ENCODE data around the gene ADAM23. TPM values are rescaled to one million over a fixed set of nuclear protein-coding genes. Genes with fewer than 3 reads are reported as not detected.

The ADAM23 gene
- total RNA-seq, 1 donor from 2014 or later = 0.10 TPM

DNA sequence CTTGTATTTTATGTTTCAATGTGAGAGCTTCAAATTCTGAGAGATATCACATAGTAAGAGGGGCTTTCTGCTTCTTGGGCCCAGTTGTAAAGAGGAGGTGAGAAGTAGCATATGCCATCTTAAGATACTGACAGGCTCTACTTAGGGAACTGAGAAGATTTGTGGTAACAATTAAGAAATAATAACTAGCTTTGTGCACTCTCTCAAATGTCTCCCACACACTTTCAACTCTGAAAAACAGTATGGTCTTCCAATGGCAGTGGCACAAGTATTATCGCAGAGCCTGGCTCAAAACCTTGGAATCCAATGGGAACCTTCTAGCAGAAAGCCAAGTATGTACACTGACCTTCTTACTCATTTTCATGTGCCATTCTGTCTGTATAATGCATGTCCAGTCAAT, 118.6 kb downstream of the ADAM23 start:
- intact Hi-C loops (cut with micrococcal nuclease) = no loop called here

GRCh38 chr2:206562375-206562774, 119.0 kb downstream of the ADAM23 start:
- intact Hi-C loops (cut with micrococcal nuclease) = no loop called here

DNA sequence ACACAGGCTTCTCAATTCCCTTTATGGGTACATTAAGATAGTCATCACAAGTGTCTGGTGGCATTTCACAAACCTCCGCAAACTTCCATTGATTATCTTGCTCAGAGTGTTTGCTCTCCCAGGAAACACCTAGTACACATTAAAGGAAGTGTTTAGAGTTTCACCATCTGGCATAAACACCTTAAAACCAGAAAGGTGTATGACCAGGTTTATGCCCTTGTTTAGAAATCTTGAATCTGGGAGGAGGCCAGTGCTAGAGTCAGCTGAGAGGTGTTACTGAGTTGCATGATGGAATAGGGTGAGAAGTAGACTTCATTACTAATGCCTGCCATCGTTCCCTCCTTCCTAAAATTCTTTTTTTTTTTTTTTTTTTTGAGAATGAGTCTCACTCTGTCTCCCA, 120.0 kb downstream of the ADAM23 start:
- intact Hi-C loops (cut with micrococcal nuclease) = no loop called here

- intact Hi-C loops (cut with micrococcal nuclease) = no loop called here
Measured at GRCh38 chr2:206565666-206566065, 122.3 kb downstream of the ADAM23 start.

DNA sequence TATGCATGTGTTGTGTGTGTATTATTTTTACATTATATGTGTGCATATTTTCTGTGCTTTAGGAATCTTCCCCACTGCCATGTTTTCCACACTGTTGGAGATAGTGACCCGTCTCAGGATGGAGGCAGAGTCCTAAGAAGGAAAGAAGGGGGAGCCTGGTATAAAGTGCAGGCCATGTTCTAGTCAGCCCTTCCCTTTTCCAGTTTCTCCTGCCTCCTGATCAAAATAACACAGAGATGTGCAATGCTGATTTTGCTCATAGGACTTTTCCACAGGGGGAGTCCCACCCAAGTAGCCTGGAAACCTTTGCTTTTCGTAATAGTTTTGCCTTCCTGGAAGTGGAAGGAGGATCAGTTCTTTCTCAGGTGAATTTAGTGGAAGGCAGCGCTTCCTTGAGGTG, 126.1 kb downstream of the ADAM23 start:
- intact Hi-C loops (cut with micrococcal nuclease) = no loop called here

DNA sequence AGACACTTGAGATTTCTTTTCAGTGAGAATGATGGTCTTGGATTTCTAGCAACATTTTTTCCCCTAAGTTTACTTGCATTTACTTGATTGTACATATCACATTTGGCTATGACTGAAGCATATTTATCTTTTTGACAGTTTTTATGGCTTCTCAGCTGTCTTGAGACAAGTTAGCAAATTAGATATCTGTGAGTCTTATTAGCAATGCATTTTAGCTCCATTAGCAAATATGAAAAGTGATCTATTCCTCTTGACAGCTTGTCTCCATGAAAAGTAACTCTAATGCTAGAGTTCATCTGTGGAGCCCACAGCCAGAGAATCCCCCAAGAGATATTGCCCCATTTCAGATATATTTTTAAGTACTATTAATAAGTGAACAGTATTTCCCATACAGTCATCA, 126.9 kb downstream of the ADAM23 start:
- intact Hi-C loops (cut with micrococcal nuclease) = no loop called here

- intact Hi-C loops (cut with micrococcal nuclease) = no loop called here
Measured at GRCh38 chr2:206572725-206573124, 129.4 kb downstream of the ADAM23 start.

- intact Hi-C loops (cut with micrococcal nuclease) = no loop called here
Measured at GRCh38 chr2:206573793-206574192, 130.5 kb downstream of the ADAM23 start.

DNA sequence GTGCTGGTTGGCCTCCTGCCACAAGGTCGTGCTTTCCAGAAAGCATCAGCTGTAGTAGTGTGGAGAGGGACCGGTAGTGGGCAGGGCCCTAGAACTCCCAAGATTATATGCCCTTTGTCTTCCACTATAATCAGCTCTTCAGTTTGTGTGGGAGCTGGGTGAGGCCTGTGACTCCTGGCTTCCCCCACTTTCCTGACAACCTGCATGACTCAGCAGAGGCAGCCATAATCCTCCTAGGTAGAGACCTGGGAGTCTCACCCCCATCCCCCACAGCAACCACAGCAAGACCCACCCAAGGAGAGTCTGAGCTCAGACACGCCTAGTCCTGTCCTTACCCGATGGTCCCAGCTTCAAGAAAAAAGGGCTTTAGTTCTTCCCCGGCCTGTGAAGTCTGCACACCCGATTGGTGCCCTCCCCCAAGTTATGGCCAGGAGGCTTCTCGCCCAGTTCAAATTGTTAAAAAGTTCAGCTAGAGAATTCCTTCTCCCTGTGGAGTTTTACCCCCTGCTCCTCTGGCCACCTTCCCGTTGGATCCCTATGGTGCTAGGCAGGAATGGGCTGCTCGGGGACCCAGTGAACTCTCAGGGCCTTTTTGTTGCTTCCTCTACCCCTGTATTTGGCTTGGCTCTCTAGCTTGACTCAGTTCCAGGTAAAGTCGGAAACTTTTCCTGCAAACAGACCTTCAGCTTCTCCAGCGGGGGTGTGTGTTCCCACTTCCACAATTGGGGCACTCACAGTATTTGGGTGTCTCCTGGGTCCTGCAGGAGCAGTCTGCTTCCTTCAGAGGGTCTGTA, 141.2 kb downstream of the ADAM23 start:
- intact Hi-C loops (cut with micrococcal nuclease) = no loop called here

DNA sequence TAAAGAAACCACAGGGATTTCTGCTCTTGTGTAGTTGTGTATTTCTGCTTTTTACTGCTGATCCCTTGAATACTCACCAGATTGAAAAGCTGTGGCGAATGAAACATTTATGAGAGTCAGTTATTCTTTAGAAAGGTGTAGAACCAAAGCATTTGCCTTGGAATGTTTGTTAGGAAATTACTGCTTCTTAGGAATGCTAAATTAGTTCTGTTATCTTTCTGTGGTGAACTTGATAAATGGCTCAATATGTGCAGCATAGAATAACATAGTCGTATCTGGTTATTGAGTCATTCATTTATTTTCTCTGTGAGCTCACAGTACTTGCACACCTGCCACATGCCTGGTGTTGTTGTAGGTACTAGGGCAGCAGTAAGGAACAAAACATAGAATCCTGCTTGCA, 142.0 kb downstream of the ADAM23 start:
- intact Hi-C loops (cut with micrococcal nuclease) = no loop called here

GRCh38 chr2:206586609-206587008, 143.3 kb downstream of the ADAM23 start:
- intact Hi-C loops (cut with micrococcal nuclease) = no loop called here

- intact Hi-C loops (cut with micrococcal nuclease) = no loop called here
Measured at GRCh38 chr2:206597717-206598218, 154.4 kb downstream of the ADAM23 start.

DNA sequence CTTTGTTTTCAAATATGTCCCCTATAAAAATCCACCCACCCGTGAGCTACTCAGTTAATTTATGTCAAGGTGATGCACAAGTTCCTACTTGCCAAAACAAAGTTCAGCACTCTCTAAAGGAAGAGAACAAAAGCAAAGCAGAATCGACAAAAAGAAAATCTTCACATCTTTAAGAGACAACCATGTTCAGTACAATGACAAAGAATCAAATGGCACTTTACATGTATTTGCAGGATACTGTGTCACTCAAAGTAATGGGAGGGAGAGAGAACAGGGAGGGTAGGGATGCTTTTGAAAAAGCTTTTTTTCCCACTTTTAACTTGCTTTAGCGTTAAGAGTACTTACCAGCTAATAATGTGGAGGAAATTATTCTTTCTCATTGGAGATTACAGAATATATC, 159.9 kb downstream of the ADAM23 start:
- intact Hi-C loops (cut with micrococcal nuclease) = no loop called here

- intact Hi-C loops (cut with micrococcal nuclease) = no loop called here
Measured at GRCh38 chr2:206610451-206610850, 167.1 kb downstream of the ADAM23 start.

GRCh38 chr2:206611191-206611590, 167.9 kb downstream of the ADAM23 start:
- intact Hi-C loops (cut with micrococcal nuclease) = no loop called here

GRCh38 chr2:206611736-206612135, 168.4 kb downstream of the ADAM23 start:
- intact Hi-C loops (cut with micrococcal nuclease) = no loop called here

- intact Hi-C loops (cut with micrococcal nuclease) = no loop called here
Measured at GRCh38 chr2:206614811-206615210, 171.5 kb downstream of the ADAM23 start.

DNA sequence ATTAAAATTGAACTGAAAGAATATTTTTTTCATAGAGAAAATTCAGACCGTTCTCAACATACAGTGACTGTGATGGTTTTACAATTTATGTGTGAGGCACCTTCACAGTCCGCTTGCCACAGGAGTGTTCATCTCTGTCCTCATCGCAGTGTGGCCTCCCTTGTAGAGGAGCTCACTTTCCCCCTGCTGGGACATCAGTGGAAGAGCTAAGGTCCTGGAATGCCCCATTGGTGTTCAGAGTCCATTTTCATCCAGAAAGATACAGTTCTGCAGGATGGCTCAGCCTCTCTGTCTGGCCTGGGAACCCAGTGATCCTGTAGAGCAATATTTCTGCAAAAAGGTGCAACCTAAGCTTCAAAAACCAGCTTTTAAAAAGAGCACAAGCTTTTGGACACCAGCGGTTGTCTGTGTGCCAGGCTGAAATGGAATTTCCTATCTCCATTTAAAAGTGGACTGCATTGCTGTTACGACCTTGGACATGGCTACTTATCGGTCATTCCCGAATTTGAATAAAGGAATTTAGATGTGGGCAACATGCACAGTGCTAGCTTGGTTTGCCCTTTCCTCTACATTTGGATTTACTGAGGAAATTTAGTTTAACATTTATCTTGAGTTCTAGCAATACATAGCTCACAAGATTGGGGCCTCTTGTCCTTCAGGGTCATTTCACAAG, 172.2 kb downstream of the ADAM23 start:
- intact Hi-C loops (cut with micrococcal nuclease) = no loop called here

DNA sequence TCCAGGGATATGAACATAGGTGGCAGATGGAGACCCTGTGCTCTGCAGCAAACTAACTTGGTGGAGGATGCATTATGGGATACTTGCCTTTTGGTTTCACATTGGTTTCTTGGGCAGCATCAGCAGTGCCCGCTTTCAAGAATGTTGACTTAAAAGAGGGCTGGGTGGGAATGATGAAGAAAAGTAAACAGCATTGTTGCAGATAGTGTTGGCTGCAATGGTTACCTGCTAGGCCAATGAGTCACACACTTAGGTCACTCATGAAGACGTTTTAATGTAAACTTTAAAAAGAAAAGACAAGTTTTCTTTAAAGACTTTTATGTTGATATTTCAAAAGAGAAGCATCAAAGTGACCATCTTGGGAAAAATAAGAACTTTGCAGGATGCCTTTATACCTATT, 172.8 kb downstream of the ADAM23 start:
- intact Hi-C loops (cut with micrococcal nuclease) = no loop called here

DNA sequence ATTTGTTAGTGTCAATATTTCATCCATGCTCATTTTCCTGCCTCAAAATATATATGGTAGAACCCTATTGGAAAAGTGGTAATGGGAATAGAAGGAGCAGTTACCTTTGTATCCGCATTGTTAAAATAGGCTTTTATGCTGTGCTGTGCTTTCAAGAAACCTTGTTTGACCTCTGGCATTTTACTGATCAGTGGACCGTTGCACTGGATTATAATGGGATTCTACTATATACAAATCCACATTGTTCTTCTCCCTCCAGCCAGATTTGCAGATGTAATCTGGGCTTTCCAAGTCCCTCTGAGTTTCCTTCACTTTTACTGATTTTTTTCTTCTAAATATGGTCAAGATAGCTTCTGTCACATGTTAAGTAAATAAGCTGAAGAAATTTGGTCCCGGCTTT, 175.7 kb downstream of the ADAM23 start:
- intact Hi-C loops (cut with micrococcal nuclease) = no loop called here

- intact Hi-C loops (cut with micrococcal nuclease) = no loop called here
Measured at GRCh38 chr2:206626108-206626507, 182.8 kb downstream of the ADAM23 start.

DNA sequence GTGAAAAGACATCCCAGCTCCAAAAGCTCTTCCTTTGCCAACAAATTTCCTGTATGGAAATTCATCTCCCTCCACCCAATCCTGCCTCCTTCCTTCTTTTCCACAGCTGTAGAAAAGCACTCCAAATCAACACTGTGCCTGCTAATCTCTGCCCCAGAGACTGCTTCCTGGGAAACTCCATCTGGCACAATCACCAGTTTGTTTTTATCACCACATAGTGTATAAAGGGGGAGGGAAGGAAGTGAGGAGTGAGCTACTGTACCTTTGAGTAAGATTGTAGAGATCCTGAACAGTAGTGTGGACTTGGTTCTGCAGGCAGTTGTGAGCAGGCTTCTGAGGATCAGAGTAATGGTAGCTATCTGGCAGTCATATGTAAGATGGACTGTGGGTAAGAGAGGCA, 184.3 kb downstream of the ADAM23 start:
- intact Hi-C loops (cut with micrococcal nuclease) = no loop called here

- intact Hi-C loops (cut with micrococcal nuclease) = no loop called here
Measured at GRCh38 chr2:206631340-206631739, 188.0 kb downstream of the ADAM23 start.

Measured in T-helper 1 cell treated with Interleukin-12 subunit alpha and Interleukin-12 subunit beta and Interleukin-4 antibody, amounts not matched to agents 30 ng/mL and 1 ng/mL, for 36 hours (primary cell).